Transverse colon (tissue), 4 donors: ENCODE measurements around the gene GAS2L2.

ENCODE experiments used
- POLR2AphosphoS5 ChIP-seq, 3 donors: sonication (generic); formaldehyde crosslinking; IDR thresholded peaks; one replicate each; pipeline ENCODE4 v1.6.1; 2016; ENCODE audit warnings: antibody characterized with exemption in 3 of 3
- TF ChIP-seq, protein P1 (sequence below), 5 experiments: fragments of 200-600 bp in 3 of 5; fragments of 450-650 bp in 2 of 5; sonication (generic) in 3 of 5; IDR thresholded peaks; 1 replicate in 2 of 5; 2 replicates in 3 of 5; pipeline ENCODE4 v1.5.1; 2016 to 2017; ENCODE audit warnings: antibody characterized with exemption in 5 of 5, inconsistent platforms in 3 of 5, mild to moderate bottlenecking in 2 of 5, moderate library complexity in 1 of 5

DNA sequence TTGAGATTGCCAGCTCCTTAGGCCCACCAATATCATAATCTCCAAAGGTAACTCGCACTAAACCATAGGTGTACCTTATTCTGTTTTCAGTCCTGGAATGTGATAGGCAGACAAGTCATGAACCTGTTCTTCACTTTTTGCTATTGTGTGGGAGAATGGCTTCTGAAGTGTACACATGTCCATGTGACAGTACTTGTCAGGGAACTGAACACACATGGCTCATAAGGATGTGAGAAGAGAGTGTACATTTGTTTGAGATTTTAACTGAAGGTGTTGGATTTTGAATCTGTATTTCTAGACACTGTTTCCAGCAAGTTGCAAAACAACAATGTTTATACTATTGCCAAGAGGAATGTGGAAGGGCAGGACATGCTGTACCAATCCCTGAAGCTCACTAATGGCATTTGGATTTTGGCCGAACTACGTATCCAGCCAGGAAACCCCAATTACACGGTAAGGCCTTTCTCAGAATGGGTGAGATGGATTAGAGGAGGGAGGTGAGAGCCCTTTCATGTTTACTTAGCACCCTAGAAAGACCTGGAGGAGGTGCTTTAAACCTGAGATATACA lies 36.1 kb downstream of the GAS2L2 start:
- no peak for TF ChIP-seq POLR2AphosphoS5 (IDR thresholded peaks at IDR 0.05)
- TF ChIP-seq, protein P1, sequence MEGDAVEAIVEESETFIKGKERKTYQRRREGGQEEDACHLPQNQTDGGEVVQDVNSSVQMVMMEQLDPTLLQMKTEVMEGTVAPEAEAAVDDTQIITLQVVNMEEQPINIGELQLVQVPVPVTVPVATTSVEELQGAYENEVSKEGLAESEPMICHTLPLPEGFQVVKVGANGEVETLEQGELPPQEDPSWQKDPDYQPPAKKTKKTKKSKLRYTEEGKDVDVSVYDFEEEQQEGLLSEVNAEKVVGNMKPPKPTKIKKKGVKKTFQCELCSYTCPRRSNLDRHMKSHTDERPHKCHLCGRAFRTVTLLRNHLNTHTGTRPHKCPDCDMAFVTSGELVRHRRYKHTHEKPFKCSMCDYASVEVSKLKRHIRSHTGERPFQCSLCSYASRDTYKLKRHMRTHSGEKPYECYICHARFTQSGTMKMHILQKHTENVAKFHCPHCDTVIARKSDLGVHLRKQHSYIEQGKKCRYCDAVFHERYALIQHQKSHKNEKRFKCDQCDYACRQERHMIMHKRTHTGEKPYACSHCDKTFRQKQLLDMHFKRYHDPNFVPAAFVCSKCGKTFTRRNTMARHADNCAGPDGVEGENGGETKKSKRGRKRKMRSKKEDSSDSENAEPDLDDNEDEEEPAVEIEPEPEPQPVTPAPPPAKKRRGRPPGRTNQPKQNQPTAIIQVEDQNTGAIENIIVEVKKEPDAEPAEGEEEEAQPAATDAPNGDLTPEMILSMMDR (IDR thresholded peaks at IDR 0.05), result no peak
